ENCODE measurements around the gene EML4.

- no peak for TF ChIP-seq CTCF (IDR thresholded peaks at IDR 0.05)
- no peak for TF ChIP-seq POLR2A (IDR thresholded peaks at IDR 0.05)
- TF ChIP-seq POLR2AphosphoS5 (IDR thresholded peaks at IDR 0.05): no peak
Measured at GRCh38 chr2:42182654-42183308, 13.6 kb downstream of the EML4 start.
